BE2C (cell line): ENCODE results near the gene TMEM187.

ENCODE experiments used
- DNase-seq: peaks from one replicate; pipeline ENCODE4 v3.0.0-alpha.2; 2020
- H3K27me3 ChIP-seq: fragments of 250-450 bp; sonication (Bioruptor Pico); 2 replicates; pipeline ENCODE4 v1.5.1; 2020; ENCODE audit warnings: mild to moderate bottlenecking
- H3K36me3 ChIP-seq: fragments of 250-450 bp; sonication (Bioruptor Pico); 2 replicates; pipeline ENCODE4 v1.5.1; 2020; ENCODE audit warnings: mild to moderate bottlenecking
- H3K4me1 ChIP-seq: fragments of 250-450 bp; sonication (Bioruptor Pico); 2 replicates; pipeline ENCODE4 v1.5.1; 2020
- H3K4me3 ChIP-seq: 2 replicates; pipeline ENCODE4 v1.5.1; 2011; ENCODE audit warnings: low read depth, low read length
- H3K9me3 ChIP-seq: fragments of 250-450 bp; sonication (Bioruptor Pico); 2 replicates; pipeline ENCODE4 v1.5.1; 2020
- CTCF ChIP-seq: IDR thresholded peaks from 2 replicates; pipeline ENCODE4 v1.5.1; 2012; ENCODE audit warnings: mild to moderate bottlenecking, low read depth, low read length

The TMEM187 gene

DNA sequence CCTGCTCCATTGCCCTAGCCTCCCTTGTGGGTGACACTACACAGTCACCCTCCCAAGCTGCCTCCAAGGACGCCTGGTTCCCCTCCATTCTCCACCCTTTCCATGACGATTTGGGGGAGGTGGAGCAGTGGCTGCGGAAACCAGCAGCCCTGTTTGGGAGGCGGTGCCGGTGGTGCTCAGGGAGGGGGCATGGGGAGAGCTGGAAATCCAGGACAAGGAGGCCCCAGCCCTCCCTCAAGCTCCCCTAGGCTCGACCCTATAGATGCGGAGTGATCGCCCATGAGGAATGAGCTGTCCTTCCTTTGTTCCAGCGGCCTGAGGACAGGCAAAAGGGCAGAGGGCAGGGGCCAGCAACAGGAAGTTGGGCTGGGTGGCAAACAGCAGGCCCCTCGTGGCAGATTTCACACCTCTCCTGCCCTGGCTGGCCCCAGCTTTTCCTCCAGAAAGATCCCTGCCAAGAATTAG lies 24.5 kb upstream of the TMEM187 start:
- Histone ChIP-seq H3K36me3 (peaks cover 43% of the 10 kb centered on the region), H3K4me3 (no peak overlapping the region), H3K4me1 (peaks cover 3% of the 10 kb centered on the region), H3K9me3 (no peaks in the 10 kb centered on the region), H3K27me3 (no peaks in the 10 kb centered on the region)
- no peak for TF ChIP-seq CTCF
- DNase-seq: no peak

DNA sequence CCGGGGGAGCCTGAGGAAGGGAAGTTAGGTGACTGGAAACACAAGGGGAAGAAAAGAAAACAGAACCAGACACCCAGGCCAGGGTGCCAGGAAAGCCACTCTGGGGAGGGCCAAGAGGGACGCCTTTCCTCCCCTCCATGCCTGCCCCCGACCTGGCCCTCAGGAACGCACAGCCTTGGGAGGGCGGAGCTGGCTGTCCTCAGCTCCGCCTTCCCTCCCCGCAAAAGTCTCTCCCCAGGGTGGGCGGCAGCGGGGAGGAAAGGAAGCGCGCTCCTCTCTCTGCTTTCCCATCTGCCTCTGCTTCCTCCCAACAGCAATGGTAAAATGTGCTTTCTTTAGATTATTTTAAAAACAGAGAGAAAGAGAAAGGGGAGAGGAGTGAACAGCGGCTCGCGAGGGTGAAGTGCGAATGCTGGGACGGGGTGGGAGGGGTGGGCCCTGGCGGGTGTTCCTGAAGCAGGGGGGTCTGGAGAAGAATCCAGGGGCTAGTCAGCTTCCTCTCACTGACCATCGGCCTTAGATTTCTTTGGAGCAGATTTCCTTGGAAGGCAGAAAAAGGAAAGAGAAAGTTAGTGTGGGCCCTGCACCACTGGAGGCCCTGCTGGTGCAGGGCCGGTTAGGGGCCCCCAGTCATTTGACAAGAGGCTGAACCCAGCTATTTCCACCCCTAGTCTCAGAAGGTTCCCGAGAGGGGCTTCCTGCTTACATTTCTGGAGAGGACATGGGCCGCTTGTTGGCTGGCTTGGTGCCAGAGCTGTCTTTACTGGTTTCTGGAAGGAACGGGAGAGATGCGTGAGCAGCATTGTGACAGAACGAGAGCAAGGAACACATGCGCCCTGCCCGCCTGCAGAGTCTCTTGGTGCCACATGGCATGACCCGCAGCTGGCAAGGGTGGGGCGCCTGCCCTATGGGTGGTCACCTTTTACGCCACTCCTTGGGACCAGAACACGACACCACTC lies 23.4 kb upstream of the TMEM187 start:
- Histone ChIP-seq H3K4me3 (no peak overlapping the region), H3K27me3 (no peaks in the 10 kb centered on the region), H3K4me1 (peaks cover 4% of the 10 kb centered on the region), H3K36me3 (peaks cover 54% of the 10 kb centered on the region), H3K9me3 (no peaks in the 10 kb centered on the region)
- TF ChIP-seq CTCF: no peak
- no peak for DNase-seq

DNA sequence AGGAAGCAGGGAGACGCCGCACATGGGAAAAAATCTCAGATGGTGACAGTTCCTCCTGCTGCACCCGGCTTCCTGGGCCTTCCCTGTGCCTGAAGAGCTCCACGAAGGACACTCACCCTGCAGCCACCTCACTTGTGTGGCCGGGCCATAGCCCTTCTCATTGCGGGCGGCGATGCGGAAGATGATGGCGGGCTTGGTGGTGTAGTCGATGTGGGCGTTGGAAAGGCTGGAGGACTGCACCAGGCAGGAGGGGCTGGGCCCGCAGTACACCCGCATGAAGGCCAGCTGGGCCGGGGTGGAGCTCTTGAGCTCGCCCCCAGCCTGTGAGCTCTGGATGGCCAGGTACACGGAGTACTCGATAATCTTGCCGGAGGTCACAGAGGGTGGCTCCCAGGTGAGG lies 22.4 kb upstream of the TMEM187 start:
- Histone ChIP-seq H3K9me3 (no peaks in the 10 kb centered on the region), H3K27me3 (no peaks in the 10 kb centered on the region), H3K36me3 (peaks cover 64% of the 10 kb centered on the region), H3K4me1 (peaks cover 4% of the 10 kb centered on the region), H3K4me3 (no peak overlapping the region)
- DNase-seq: no peak
- TF ChIP-seq CTCF: no peak

GRCh38 chrX:153951683-153952372 lies 20.7 kb upstream of the TMEM187 start:
- H3K27me3 ChIP-seq: no peaks in the 10 kb centered on the region
- H3K4me1 ChIP-seq: peaks cover 4% of the 10 kb centered on the region
- H3K36me3 ChIP-seq: peaks cover 81% of the 10 kb centered on the region
- no peak for TF ChIP-seq CTCF
- H3K9me3 ChIP-seq: no peaks in the 10 kb centered on the region
- no peak for DNase-seq
- H3K4me3 ChIP-seq: no peak overlapping the region

DNA sequence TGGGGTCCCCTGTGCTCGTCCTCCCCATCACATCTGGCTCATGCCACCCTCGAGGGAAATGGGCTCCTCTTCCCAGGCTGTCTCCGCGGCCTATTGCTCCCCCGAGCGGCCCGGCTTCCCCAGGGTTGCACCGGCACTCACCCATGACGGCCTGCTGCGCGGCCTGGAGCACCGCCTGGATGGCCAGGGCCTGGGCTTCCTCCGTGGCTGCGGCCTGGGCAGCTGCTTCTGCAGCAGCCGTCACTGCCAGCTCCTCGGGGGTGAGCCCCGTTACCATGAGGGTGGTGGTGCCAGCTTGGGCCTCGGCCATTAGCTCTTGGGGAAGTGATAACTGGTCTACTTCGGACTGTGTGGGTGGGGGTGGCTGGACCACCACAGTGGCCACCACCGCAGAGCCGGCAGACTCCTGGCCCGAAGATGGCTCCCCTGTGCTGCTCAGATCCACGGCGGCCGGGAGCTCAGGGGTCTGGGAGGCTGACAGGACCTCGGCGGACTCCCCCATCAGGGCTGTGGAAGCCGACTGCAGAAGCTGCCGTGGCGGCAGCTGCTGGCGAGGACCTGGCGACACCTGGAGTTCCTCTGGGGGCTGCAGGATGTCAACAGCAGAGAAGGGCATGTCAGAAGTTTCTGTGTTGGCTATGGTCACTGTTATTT lies 20.1 kb upstream of the TMEM187 start:
- TF ChIP-seq CTCF: no peak
- H3K9me3 ChIP-seq: no peaks in the 10 kb centered on the region
- no peaks in the 10 kb centered on the region for H3K27me3 ChIP-seq
- DNase-seq: no peak
- H3K4me1 ChIP-seq: peaks cover 4% of the 10 kb centered on the region
- H3K4me3 ChIP-seq: no peak overlapping the region
- peaks cover 88% of the 10 kb centered on the region for H3K36me3 ChIP-seq
